ENCODE measurements around the gene TPT1. TPM values are rescaled to one million over a fixed set of nuclear protein-coding genes. Genes with fewer than 3 reads are reported as not detected.

TPT1 gene
- total RNA-seq, 2 experiments from 2014 or later = 3,533 to 3,563 TPM

- intact Hi-C loops (cut with micrococcal nuclease) = no loop called here
- ChIA-PET CTCF (interaction anchor here (1.1 to 5.3 kb wide), 8 partner anchors 11 to 251 kb away, joined by 3 to 32 read pairs (median 4); no protein-coding TSS in a partner anchor), POLR2A (interaction anchor here (0.8 to 1.1 kb wide), 3 partner anchors 15 to 248 kb away, joined by 3 to 4 read pairs (median 3); no protein-coding TSS in a partner anchor)
- no peaks in the 10 kb centered on the region for H3K9me3 Mint-ChIP-seq
- no peak for ATAC-seq
- TF ChIP-seq CTCF (IDR thresholded peaks at IDR 0.05) = no peak
- H3K27ac Mint-ChIP-seq = peak overlapping the region; percentile 53
- H3K4me3 Mint-ChIP-seq = no peak overlapping the region
- peaks cover 34% of the 10 kb centered on the region for H3K4me1 Mint-ChIP-seq (ENCODE audit: low read depth)
- H3K27me3 Mint-ChIP-seq = peaks cover 2% of the 10 kb centered on the region
- DNase-seq = no peak
- peaks cover 5% of the 10 kb centered on the region for H3K36me3 Mint-ChIP-seq (ENCODE audit: low read depth)
Measured at GRCh38 chr13:45298206-45298505, 42.8 kb downstream of the TPT1 start.

- H3K27ac Mint-ChIP-seq = peak overlapping the region; percentile 53
- CTCF ChIA-PET = interaction anchor here (1.1 to 5.3 kb wide), 8 partner anchors 11 to 250 kb away, joined by 3 to 32 read pairs (median 4); no protein-coding TSS in a partner anchor
- H3K4me3 Mint-ChIP-seq = no peak overlapping the region
- intact Hi-C loops (cut with micrococcal nuclease) = no loop called here
- peaks cover 2% of the 10 kb centered on the region for H3K27me3 Mint-ChIP-seq
- peak; percentile 16 for DNase-seq
- peaks cover 5% of the 10 kb centered on the region for H3K36me3 Mint-ChIP-seq (ENCODE audit: low read depth)
- no peaks in the 10 kb centered on the region for H3K9me3 Mint-ChIP-seq
- peaks cover 34% of the 10 kb centered on the region for H3K4me1 Mint-ChIP-seq (ENCODE audit: low read depth)
- POLR2A ChIA-PET = interaction anchor here (0.7 to 1.1 kb wide), 4 partner anchors 9 to 248 kb away, joined by 3 to 4 read pairs (median 3); no protein-coding TSS in a partner anchor
- no peak for TF ChIP-seq CTCF (IDR thresholded peaks at IDR 0.05)
- peak; percentile 79 for ATAC-seq
Measured at GRCh38 chr13:45297456-45298205, 43.4 kb downstream of the TPT1 start.

GRCh38 chr13:45296259-45296658 lies 44.7 kb downstream of the TPT1 start:
- Mint-ChIP-seq H3K9me3 (no peaks in the 10 kb centered on the region), H3K4me3 (no peak overlapping the region), H3K4me1 (ENCODE audit: low read depth) (peaks cover 34% of the 10 kb centered on the region), H3K27ac (peak overlapping the region; percentile 19), H3K36me3 (ENCODE audit: low read depth) (peaks cover 5% of the 10 kb centered on the region), H3K27me3 (no peaks in the 10 kb centered on the region)
- DNase-seq (no peak), ATAC-seq (no peak)
- ChIA-PET POLR2A (no interaction called here), CTCF (interaction anchor here (3.8 to 5.3 kb wide), 2 partner anchors 13 to 249 kb away, joined by 22 to 32 read pairs; no protein-coding TSS in a partner anchor)
- TF ChIP-seq CTCF (IDR thresholded peaks at IDR 0.05) = no peak
- intact Hi-C loops (cut with micrococcal nuclease) = no loop called here

DNA sequence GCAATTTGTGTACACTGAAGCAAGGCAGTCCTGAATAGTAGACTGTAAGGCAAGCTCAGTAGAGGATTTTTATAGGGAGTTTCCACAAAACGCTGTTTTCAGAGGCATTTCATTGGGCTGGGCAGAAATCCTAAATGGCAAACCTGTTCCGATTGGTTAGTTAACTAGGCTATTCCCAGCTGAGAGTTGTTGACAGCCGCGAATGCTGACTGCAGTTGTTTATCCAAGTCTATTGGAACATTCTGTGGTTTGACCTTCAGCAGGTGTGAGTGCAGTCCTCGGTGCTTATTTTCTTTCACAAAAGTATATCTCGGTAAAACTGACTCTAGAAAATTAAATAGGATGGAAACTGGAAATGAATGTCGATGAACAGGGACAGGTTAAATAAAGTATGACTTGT lies 45.4 kb downstream of the TPT1 start:
- no peak for TF ChIP-seq CTCF (IDR thresholded peaks at IDR 0.05)
- H3K4me3 Mint-ChIP-seq = no peak overlapping the region
- no peaks in the 10 kb centered on the region for H3K9me3 Mint-ChIP-seq
- H3K36me3 Mint-ChIP-seq (ENCODE audit: low read depth) = peaks cover 5% of the 10 kb centered on the region
- ChIA-PET CTCF (interaction anchor here (1.1 to 5.3 kb wide), 2 partner anchors 13 to 248 kb away, joined by 3 to 32 read pairs; no protein-coding TSS in a partner anchor), POLR2A (no interaction called here)
- H3K27me3 Mint-ChIP-seq = no peaks in the 10 kb centered on the region
- ATAC-seq = no peak
- no peak for DNase-seq
- H3K4me1 Mint-ChIP-seq (ENCODE audit: low read depth) = peaks cover 34% of the 10 kb centered on the region
- no peak overlapping the region for H3K27ac Mint-ChIP-seq
- intact Hi-C loops (cut with micrococcal nuclease) = no loop called here

DNA sequence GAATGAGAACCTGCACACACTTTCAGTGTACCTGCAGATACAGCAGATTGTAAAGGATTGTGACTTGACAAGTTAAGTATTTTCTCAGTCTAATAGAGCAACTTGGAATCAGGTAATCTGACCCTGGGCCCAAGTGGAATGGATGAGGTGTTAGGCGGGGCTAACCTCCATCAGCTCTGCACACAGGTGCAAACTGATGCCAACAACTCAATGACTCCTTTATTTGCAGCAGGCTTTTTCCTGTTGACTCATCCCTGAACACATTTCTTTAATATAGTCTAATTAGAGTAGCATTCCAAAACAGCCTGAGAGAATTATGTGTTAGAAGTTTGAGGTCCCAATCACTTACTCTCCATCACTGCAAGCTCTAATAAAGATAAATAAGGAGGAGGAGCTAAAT lies 48.8 kb downstream of the TPT1 start:
- no peaks in the 10 kb centered on the region for H3K27me3 Mint-ChIP-seq
- POLR2A ChIA-PET = interaction anchor here (0.6 kb wide), 1 partner anchor 208 kb away, joined by 3 read pairs; no protein-coding TSS in a partner anchor
- intact Hi-C loops (cut with micrococcal nuclease) = no loop called here
- peaks cover 9% of the 10 kb centered on the region for H3K36me3 Mint-ChIP-seq (ENCODE audit: low read depth)
- H3K4me1 Mint-ChIP-seq (ENCODE audit: low read depth) = peaks cover 18% of the 10 kb centered on the region
- no peaks in the 10 kb centered on the region for H3K9me3 Mint-ChIP-seq
- no peak for TF ChIP-seq CTCF (IDR thresholded peaks at IDR 0.05)
- DNase-seq = no peak
- CTCF ChIA-PET = interaction anchor here (1.0 to 2.8 kb wide), 4 partner anchors 11 to 248 kb away, joined by 3 to 14 read pairs (median 5); no protein-coding TSS in a partner anchor
- no peak overlapping the region for H3K4me3 Mint-ChIP-seq
- no peak for ATAC-seq
- no peak overlapping the region for H3K27ac Mint-ChIP-seq
